HepG2 (cell line): Measurements from ENCODE around the gene NOX3. TPM values are rescaled to one million over a fixed set of nuclear protein-coding genes. Genes with fewer than 3 reads are reported as not detected.
A peak's percentile ranks its signal among the peaks of the same experiment; 100 is the strongest.

Experiments used
- AGO2 ChIP-seq: fragments of 200-400 bp; formaldehyde crosslinking; optimal IDR thresholded peaks from 2 replicates; pipeline ENCODE3; 2017; ENCODE audit warnings: mild to moderate bottlenecking, low read depth, low read length, moderate library complexity
- AHDC1 ChIP-seq: sonication (generic); formaldehyde crosslinking; IDR thresholded peaks from 2 replicates; pipeline ENCODE4 v1.5.1; 2020; ENCODE audit warnings: mild to moderate bottlenecking, missing genetic modification reagents, borderline replicate concordance
- CEBPG ChIP-seq: IDR thresholded peaks from 2 replicates; pipeline ENCODE4 v1.6.1; 2016
- CREM ChIP-seq, 2 experiments: sonication (generic) in 1 of 2; formaldehyde crosslinking in 1 of 2; IDR thresholded peaks; 2 replicates each; pipeline versions ENCODE4 v1.4.0 to v1.6.1; 2016 to 2020; ENCODE audit warnings: antibody characterized with exemption in 1 of 2, mild to moderate bottlenecking in 1 of 2, missing genetic modification reagents in 1 of 2
- ELF4 ChIP-seq: sonication (generic); formaldehyde crosslinking; IDR thresholded peaks from 2 replicates; pipeline ENCODE4 v1.5.0; 2020; ENCODE audit warnings: missing genetic modification reagents, mild to moderate bottlenecking, moderate library complexity, borderline replicate concordance
- EP300 ChIP-seq, 3 experiments: sonication (generic) in 1 of 3; formaldehyde crosslinking in 1 of 3; IDR thresholded peaks; 2 replicates each; pipeline versions ENCODE4 v1.5.1 to v1.6.1; 2011 to 2020; ENCODE audit warnings: low read depth in 2 of 3, low read length in 2 of 3, borderline replicate concordance in 1 of 3, improper control_type of control experiment in 1 of 3, mild to moderate bottlenecking in 1 of 3, missing genetic modification reagents in 1 of 3, moderate library complexity in 1 of 3
- ETV5 ChIP-seq: IDR thresholded peaks from 2 replicates; pipeline ENCODE4 v1.6.1; 2018; ENCODE audit warnings: missing biosample characterization, missing genetic modification reagents, inconsistent platforms, borderline replicate concordance
- FOSL2 ChIP-seq: sonication (generic); formaldehyde crosslinking; IDR thresholded peaks from 2 replicates; pipeline ENCODE4 v1.4.0; 2020; ENCODE audit warnings: missing genetic modification reagents
- FOXA3 ChIP-seq: IDR thresholded peaks from 2 replicates; pipeline ENCODE4 v1.6.1; 2016; ENCODE audit warnings: missing genetic modification reagents, missing compliant biosample characterization
- GATA4 ChIP-seq: sonication (generic); IDR thresholded peaks from 2 replicates; pipeline ENCODE4 v1.6.1; 2016; ENCODE audit warnings: antibody characterized with exemption, low read depth, borderline replicate concordance
- GATAD2A ChIP-seq: IDR thresholded peaks from 2 replicates; pipeline ENCODE4 v1.6.1; 2016
- HOMEZ ChIP-seq: IDR thresholded peaks from 2 replicates; pipeline ENCODE4 v1.6.1; 2016; ENCODE audit warnings: low read depth
- IRF2 ChIP-seq: IDR thresholded peaks from 2 replicates; pipeline ENCODE4 v1.6.1; 2018; ENCODE audit warnings: missing genetic modification reagents, missing compliant biosample characterization
- KDM6A ChIP-seq: IDR thresholded peaks from 2 replicates; pipeline ENCODE4 v1.6.1; 2016; ENCODE audit warnings: low read depth
- MIER3 ChIP-seq: IDR thresholded peaks from 2 replicates; pipeline ENCODE4 v1.6.1; 2016; ENCODE audit warnings: missing compliant biosample characterization, borderline replicate concordance
- NFIC ChIP-seq: IDR thresholded peaks from 2 replicates; pipeline ENCODE4 v1.6.1; 2012; ENCODE audit warnings: mild to moderate bottlenecking, low read length, inconsistent platforms
- POLR2AphosphoS5 ChIP-seq: IDR thresholded peaks from 2 replicates; pipeline ENCODE4 v1.6.1; 2012; ENCODE audit warnings: low read depth, low read length
- PPARG ChIP-seq: conservative IDR thresholded peaks from 2 replicates; pipeline ENCODE4 v1.6.1; 2016; ENCODE audit warnings: missing biosample characterization, missing genetic modification reagents
- SIX1 ChIP-seq: sonication (generic); formaldehyde crosslinking; IDR thresholded peaks from 2 replicates; pipeline ENCODE4 v1.4.0; 2020; ENCODE audit warnings: missing genetic modification reagents, borderline replicate concordance
- SKI ChIP-seq: fragments of 450-650 bp; IDR thresholded peaks from one replicate; pipeline ENCODE4 v1.6.1; 2018; ENCODE audit warnings: mild to moderate bottlenecking; ENCODE audit not compliant: partially characterized antibody
- TBX3 ChIP-seq: fragments of 450-650 bp; IDR thresholded peaks from 2 replicates; pipeline ENCODE4 v1.6.1; 2017; ENCODE audit warnings: antibody characterized with exemption, mild to moderate bottlenecking, inconsistent platforms, borderline replicate concordance
- TEAD3 ChIP-seq: optimal IDR thresholded peaks from 2 replicates; pipeline ENCODE3; 2016; ENCODE audit warnings: borderline replicate concordance
- ZEB1 ChIP-seq: IDR thresholded peaks from 2 replicates; pipeline ENCODE4 v1.6.1; 2012; ENCODE audit warnings: mild to moderate bottlenecking, low read depth, inconsistent platforms; ENCODE audit not compliant: insufficient replicate concordance
- ZNF329 ChIP-seq: sonication (generic); formaldehyde crosslinking; IDR thresholded peaks from 2 replicates; pipeline ENCODE4 v1.9.0; 2021; ENCODE audit warnings: low read depth, mild to moderate bottlenecking, missing genetic modification reagents
- ZSCAN20 ChIP-seq: sonication (generic); formaldehyde crosslinking; IDR thresholded peaks from 2 replicates; pipeline ENCODE4 v1.4.0; 2020; ENCODE audit warnings: missing genetic modification reagents, mild to moderate bottlenecking, borderline replicate concordance
- polyA plus RNA-seq, 8 experiments: library from polyadenylated mRNA; depleted of rRNA in 3 of 8; stranded (reverse) in 7 of 8; unstranded in 1 of 8; fragments of >200 nt; fragmentation: Illumina TruSeq in 4 of 8; extraction: Trizol in 4 of 8; gene quantifications; 2 replicates each; pipeline versions ENCODE4 v1.2.1 to v1.2.3, GENCODE V29; 2011 to 2016; ENCODE audit warnings: low read depth in 4 of 8, missing spikeins in 1 of 8, mixed read lengths in 1 of 8; ENCODE audit not compliant: insufficient read depth in 1 of 8
- total RNA-seq, 5 experiments: library from RNA; depleted of rRNA; stranded (reverse); fragments of >200 nt; fragmentation: Illumina TruSeq; extraction: Trizol; gene quantifications; 2 replicates each; pipeline ENCODE4 v1.2.3, GENCODE V29; 2016; ENCODE audit warnings: low read depth in 1 of 5

Gene NOX3
- total and polyA plus RNA-seq, 2 of the 13 experiments (the other 11 are each of a cell fraction or from before 2014, with no cell fraction given), result 0.09 to 0.18 TPM

- TF ChIP-seq AHDC1 (CRISPR knock-in tag) (peak; percentile 92; the same call in 1 of the 2 replicates), CEBPG (peak; percentile 83), GATAD2A (CRISPR knock-in tag) (peak; percentile 96), SIX1 (CRISPR knock-in tag) (0 out of 2 replicates have a peak, but pooled peaks have one; percentile 36), ETV5 (CRISPR knock-in tag) (peak; percentile 27; the same call in 1 of the 2 replicates), AGO2 (no peak), KDM6A (CRISPR knock-in tag) (peak; percentile 24; the same call in 1 of the 2 replicates), ZSCAN20 (CRISPR knock-in tag) (no peak), GATA4 (peak; percentile 88; the same call in 1 of the 2 replicates), CREM (IDR thresholded peaks at IDR 0.05) (peak; percentile 85), CREM (CRISPR knock-in tag; IDR thresholded peaks at IDR 0.05) (no peak), PPARG (peak; percentile 89), MIER3 (CRISPR knock-in tag) (peak; percentile 87; the same call in 1 of the 2 replicates), FOXA3 (CRISPR knock-in tag) (peak; percentile 98), ELF4 (no peak), ZEB1 (peak; percentile 61), ZNF329 (CRISPR knock-in tag) (no peak), EP300 (IDR thresholded peaks at IDR 0.05; ENCODE audit: low read depth in 2 of 2, low read length in 2 of 2) (peak in 1 of 2 experiments; percentile 95; a peak in 2 of 4 replicates), EP300 (CRISPR knock-in tag; IDR thresholded peaks at IDR 0.05; ENCODE audit: borderline replicate concordance) (peak; percentile 84; the same call in 1 of the 2 replicates), FOSL2 (CRISPR knock-in tag) (peak; percentile 84; the same call in 1 of the 2 replicates), HOMEZ (CRISPR knock-in tag) (peak; percentile 93; the same call in 1 of the 2 replicates), TEAD3 (CRISPR knock-in tag) (peak; percentile 79), POLR2AphosphoS5 (no peak), IRF2 (CRISPR knock-in tag) (0 out of 2 replicates have a peak, but pooled peaks have one; percentile 50), NFIC (peak; percentile 79; the same call in 1 of the 2 replicates), TBX3 (peak; percentile 12; the same call in 1 of the 2 replicates), SKI (peak; percentile 91)
Measured at GRCh38 chr6:155491421-155491820, 35.8 kb upstream of the NOX3 start (continued).
